ENCODE measurements around the gene SEC24C.
A peak's percentile ranks its signal among the peaks of the same experiment; 100 is the strongest.
"Not testable (repeated sequence)": the region's sequence is repeated elsewhere in the genome, so short reads cannot be mapped to it uniquely, and the experiment has no call there.

Gene SEC24C

DNA sequence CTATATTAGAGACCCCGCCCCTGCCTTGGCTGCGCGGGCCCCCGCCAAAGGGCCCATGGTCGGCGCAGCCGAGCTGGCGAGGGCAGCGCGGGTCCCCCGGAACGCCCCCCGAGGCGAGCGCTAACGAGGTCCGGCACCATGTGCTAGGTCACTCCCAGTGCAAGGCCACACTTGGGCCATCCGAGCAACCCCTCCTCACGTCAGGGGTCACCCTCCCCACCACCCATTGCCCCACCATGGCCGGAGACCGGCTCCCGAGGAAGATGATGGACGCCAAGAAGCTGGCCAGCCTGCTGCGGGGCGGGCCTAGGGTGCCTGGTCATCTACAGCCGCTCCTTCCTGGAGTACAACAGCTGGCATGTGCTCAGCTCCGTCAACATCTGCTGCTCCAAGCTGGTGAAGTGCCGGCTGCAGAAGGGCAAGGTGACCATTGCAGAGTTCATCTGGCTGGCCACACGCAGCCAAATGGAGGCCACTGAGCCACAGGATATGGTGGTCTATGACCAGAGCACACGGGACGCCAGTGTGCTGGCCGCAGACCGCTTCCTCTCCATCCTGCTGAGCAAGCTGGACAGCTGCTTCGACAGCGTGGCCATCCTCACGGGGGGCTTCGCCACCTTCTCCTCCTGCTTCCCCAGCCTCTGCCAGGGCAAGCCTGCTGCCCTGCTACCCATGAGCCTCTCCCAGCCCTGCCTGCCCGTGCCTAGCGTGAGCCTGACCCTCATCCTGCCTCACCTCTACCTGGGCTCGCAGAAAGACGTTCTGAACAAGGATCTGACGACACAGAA is 12.4 kb upstream of the SEC24C start:
- no peak for DNase-seq

DNA sequence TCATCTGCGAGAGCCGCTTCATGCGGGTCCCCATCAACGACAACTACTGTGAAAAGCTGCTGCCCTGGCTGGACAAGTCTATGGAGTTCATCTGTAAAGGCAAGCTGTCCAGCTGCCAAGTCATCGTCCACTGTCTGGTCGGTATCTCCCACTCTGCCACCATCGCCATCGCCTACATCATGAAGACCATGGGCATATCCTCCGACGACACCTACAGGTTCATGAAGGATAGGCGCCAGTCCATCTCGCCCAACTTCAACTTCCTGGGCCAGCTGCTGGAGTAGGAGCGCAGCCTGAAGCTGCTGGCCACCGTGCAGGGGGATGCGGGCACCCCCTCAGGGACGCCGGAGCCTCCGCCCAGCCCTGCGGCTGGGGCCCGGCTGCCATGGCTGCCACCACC is 11.7 kb upstream of the SEC24C start:
- DNase-seq: no peak

GRCh38 chr10:73732931-73733623 is 11.1 kb upstream of the SEC24C start:
- DNase-seq: no peak

DNA sequence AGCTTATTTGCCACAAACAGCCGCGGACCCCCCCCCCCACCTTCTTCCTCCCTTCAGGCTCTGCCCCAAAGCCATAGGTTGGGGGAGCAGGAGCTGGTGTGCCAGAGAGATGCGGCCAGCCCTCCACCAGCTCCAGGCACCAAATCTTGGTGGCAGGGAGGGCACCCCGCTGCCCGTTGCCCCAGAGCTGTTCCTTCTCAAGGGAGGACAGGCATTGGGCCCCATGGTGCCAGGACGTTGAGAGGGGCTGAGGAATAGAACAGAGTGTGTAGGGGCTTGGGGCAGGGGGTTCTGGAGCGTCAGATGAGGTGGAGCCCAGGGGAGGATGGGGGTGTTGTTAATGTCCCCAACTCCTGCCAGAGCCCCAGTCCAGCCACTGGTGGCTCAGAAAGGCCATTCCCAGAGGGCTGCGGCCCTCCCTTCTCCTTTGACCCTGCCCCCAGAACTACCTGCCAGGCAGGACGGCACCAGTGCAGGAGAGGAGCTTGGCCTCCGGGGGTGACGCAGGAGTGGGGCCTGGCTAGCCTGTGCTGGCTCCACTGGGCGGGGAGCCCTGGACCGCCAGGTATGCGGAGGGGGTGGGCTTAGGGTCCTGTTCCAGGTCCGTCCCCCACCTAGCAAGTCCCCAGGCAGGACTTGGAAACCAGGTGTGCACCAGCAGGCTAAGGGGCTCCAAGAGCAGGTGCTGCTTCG is 10.0 kb upstream of the SEC24C start:
- DNase-seq: no peak

- DNase-seq: no peak
These were observed 9.3 kb upstream of the SEC24C start for GRCh38 chr10:73734796-73735305.

DNA sequence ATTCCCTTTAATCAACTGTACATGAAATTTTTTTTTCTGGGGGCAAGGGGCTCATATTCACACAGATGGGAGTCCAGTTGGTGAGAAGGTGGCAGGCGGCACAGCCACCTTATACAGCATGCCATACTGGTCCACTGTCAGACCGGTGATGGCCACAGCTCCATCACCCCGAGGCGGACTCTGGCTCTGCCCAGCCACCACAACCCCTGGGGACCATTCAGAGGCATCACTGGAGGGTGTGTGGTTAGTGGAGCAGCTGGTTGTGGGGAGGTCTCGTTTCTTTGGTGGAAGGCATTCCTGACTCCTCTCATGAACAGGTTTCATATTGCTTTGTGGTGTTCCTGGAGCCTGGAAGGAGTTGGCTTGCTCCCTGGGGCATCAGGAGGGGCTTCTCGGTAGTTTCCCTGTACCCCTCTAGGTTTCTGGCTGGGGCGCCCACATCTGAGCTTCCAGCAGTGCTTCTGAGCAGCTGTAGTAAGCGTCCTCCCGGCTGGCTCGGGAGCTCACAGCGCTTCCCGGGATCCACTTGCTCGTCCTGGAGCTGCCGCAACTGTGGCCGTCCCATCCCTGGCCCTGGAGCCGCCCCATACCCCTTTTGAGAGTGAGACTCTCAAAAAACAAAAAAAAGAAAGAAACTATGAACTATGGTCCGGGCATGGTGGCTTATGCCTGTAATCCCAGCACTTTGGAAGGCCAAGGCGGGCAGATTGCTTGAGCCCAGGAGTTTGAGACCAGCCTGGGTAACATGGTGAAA is 3.5 kb upstream of the SEC24C start:
- not testable (repeated sequence) for DNase-seq

GRCh38 chr10:73742454-73742734 is 1.8 kb upstream of the SEC24C start:
- no peak for DNase-seq

DNA sequence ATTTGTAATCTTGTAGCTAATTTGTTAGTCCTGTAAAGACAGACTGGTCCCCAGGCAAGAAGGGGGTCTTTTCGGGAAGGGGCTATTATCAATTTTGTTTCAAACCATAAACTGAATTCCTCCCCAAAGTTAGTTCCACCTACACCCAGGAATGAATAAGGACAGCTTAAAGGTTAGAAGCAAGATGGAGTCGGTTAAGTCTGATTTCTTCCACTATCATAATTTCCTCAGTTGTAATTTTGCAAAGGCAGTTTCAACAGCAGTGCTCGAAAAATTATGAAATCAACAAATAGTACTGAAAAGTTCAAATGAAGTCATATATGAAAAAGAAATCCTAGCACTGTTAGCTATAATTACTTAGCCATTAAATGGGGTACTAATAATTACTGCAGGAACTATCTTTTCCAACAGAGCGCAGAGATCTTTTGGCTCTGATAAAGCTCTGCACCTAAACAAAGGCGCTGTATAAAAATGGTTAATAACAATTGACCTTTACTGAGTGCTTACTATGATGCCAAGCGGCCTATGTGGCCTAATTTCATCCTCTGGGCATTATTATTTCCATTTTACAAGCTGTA is 756 bp upstream of the SEC24C start:
- DNase-seq: no peak

DNA sequence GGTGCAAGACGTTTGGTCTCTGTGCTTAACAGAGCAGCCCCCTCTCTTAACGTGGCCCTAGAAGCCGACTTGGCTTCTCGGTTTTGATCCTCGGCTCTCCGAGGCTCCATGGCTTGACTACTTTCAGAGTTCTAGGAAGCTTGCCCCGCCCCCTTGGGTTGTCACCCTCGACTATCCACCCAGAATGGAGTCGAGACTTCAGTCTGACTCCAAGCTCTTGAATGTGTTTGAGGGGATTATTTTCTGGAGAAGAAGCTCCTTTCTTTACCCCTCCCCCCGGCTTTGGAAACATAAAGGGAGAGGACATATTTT is 448 bp downstream of the SEC24C start:
- no peak for DNase-seq

DNA sequence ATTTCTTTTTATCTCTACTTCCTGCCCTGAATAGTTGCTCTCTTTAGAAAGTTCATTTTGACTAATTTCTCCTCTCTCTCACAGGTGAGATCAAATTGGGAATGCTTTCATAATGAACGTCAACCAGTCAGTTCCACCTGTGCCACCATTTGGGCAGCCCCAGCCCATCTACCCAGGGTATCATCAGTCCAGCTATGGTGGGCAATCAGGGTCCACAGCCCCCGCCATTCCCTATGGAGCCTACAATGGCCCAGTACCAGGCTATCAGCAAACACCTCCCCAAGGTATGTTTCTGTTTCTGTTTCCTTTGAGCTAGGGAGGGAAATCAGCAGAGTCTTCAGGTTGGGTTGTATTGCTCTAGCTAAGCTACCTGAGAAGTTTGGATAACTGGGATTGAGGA is 2.5 kb downstream of the SEC24C start:
- DNase-seq: no peak

DNA sequence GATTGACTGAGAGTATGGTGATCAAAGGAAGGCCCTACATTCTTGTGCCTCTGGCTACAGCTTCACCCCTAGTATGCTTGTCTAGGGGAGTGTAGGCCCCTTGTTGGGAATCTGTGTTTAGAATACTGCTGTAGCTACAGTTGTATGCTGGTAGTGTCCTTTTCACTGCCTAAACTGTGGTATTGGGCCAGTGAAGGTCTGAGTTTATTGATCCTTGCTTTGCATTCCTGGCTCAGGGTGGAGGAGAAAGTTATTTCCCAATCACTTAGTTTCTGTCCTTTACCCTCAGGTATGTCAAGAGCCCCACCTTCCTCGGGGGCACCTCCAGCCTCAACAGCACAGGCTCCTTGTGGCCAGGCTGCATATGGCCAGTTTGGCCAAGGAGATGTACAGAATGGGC is 6.6 kb downstream of the SEC24C start:
- DNase-seq: no peak

DNA sequence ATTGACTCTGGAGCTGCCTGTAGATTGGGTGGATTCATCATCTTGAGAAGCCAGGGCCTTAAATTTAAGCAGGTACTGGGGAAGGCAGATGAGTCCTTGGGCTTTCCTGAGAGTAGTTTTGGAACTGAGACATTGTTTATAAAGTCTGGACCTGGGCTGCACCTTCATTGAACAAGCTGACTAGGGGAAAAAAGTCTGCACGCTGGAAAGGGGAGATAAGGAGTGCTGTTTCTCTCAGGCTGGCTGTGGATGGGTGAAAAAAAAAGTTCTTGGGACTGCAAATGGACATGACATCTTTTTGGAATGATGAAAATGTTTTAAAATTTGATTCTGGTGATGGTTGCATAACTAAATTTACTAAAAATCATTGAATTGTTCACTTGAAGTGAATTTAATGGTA is 12.0 kb downstream of the SEC24C start:
- no peak for DNase-seq

DNA sequence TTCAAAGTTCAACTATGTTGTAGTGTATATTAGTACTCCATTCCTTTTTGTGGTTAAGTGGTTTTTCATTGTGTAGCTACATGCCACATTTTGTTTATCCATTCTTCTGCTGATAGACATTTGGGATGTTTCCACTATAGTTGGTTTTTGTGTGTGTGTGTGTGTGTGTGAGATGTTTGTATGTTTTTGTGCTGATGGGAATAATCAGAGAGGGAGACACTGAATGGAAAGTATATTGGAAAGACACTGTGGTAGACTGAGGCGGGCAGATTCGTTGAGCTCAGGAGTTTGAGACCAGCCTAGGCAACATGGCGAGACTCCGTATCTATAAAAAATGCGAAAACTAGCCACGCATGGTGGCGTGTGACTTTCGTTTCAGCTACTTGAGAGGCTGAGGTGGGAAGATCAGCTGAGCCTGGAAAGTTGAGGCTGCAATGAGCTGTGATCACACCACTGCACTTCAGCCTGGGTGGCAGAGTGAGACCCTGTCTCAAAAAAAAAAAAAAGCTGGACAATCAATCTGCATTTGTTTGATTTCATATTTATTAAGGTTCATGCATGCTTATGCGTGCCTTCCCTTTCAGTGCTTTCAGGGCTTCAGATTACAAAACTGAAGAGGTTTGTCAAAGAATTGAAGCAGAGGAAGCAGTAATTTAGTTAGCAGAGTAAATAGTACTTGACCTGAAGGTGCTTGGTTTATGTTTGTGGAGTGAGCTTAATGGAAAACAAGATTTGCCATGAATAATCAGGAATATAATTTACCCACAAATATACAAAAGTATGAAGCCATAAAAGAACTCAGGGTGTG is 14.7 kb downstream of the SEC24C start:
- DNase-seq: no peak

GRCh38 chr10:73759512-73760115 is 15.4 kb downstream of the SEC24C start:
- no peak for DNase-seq

GRCh38 chr10:73761781-73762180 is 17.6 kb downstream of the SEC24C start:
- no peak for DNase-seq

DNA sequence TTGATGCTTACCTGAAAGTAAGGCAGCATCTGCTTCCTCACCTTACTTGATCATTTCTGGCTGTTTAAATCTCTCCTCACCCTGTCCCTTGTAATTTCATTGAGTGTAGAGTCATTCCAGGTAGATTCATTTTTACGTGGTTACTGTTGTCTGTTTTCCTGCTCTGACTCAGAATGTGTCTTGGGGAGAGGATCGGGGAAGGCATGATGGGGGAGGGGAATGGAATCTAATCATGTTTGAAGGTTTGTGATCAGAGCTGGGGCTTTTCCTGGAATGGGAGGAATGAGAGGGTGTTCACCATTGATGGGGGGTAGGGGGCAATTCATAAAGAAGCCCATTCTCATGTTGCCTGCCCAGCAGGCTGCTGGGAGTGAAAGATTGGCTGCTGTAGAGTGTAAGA is 18.7 kb downstream of the SEC24C start:
- DNase-seq: no peak

DNA sequence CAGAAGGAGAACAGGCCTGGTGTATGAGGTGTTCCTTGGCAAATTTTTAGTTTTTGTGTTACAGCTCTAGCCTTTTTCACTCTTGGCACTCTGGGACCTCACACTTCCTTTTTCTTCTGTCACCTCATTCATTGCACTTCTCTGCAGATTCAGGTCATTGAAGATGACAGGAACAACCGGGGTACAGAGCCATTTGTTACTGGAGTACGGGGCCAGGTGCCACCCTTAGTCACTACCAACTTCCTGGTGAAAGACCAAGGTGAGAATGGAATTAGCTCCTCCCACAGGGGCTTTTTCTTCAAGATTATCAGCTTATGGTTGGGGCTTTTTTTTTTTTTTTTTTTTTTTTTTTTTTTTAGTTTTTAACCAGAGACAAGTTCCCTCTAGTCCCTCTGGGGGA is 19.2 kb downstream of the SEC24C start:
- no peak for DNase-seq

DNA sequence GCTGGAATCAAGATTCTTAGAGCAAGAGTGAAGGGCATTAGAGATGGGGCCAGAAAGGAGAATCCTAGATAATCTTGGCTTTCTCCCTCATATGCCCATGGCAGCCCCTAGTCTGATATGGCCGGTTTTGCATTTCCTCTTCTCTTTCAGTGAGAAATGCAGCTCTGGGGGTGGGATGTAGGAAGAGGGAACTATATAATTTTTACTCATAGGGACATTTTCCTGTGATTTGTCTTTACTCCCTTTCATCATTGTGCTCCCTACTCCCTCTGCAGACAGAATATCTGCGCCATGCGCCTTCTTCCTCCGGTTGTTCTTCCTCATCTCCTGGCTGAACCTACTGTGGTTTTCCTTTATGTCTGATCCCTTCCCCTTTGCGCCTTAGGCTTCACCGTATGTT is 20.9 kb downstream of the SEC24C start:
- DNase-seq: no peak

DNA sequence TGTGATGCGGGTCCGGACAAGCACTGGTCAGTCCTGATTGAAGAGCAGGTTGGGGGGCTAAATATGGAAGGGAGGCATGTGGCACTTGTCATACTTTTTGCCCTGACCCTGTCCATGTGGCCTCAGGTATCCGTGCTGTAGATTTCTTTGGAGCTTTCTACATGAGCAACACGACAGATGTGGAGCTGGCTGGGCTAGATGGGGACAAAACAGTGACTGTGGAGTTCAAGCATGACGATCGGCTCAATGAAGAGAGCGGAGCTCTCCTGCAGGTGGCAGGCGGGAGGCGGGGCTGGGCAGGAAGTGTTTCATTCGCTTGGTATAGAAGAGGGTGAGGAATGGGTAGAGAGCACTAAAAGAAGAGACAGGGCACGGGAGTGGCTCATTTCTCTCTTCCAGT is 24.7 kb downstream of the SEC24C start:
- no peak for DNase-seq

GRCh38 chr10:73769396-73769795 is 25.2 kb downstream of the SEC24C start:
- no peak for DNase-seq

- peak; percentile 53 for DNase-seq
These were observed 27.6 kb downstream of the SEC24C start for GRCh38 chr10:73771722-73772280.
